Measurements from ENCODE around the gene SLC7A14. TPM values are rescaled to one million over a fixed set of nuclear protein-coding genes. Genes with fewer than 3 reads are reported as not detected.

SLC7A14 gene
- total RNA-seq, 1 experiment from 2014 or later: not detected

DNA sequence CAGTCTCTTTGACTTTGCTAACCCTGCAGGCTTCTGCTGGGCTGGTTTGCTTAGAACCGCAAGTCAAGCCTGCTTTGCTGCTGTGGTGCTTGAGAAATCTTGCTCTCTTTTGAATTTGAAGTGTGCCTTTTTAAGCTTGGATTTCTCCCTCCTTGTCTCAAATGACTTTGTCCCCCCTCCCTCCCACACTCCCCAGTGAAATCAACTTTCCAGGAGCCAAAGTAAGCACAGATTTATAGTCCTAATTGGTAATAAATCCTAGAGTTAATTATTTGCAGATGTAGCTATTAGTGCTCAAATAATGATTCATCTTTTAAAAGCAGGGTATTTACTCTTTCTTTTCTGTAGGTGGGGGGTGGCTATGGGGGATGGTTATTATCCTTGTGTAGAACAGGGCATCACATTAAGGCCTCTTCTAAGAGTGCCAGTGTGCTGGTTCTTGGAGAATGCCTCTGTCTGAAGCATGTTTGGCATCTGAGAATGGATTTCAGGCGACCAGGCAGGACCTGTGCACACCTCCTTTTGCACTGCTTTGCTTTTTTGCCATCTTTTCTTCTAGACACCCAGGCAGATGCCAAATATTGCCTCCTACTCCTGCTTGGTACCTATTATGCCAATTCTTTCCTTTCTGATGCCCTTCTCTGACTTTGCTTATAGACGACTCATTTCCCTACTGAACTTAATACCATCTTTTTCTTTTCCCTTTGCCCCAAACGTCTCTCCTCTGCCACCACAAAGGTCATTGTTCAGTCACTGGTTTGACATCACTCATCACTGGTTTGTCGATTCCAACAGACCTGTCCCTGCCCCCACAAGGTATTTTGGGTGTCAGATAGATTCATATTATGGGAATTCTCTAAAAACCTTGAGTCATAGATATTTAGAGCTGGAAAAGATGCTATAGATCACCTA lies 116.5 kb downstream of the SLC7A14 start:
- POLR2A ChIA-PET: interaction anchor here (0.6 kb wide), 1 partner anchor 38 kb away, joined by 3 read pairs; no protein-coding TSS in a partner anchor
- no peaks in the 10 kb centered on the region for H4K20me1 ChIP-seq (ENCODE audit: insufficient read depth)
- ATAC-seq (no peak), DNase-seq (ENCODE audit: low read depth, low spot score) (no peak)
- H3K79me2 ChIP-seq (ENCODE audit: insufficient read depth, low read length): no peaks in the 10 kb centered on the region
- no peaks in the 10 kb centered on the region for H3K9me3 ChIP-seq (ENCODE audit: control insufficient read depth in 1 of 2, insufficient read depth in 1 of 2, low read depth in 1 of 2, low read length in 2 of 2)
- no peak overlapping the region for H3K4me3 ChIP-seq (replicated peaks in 1 of 2; ENCODE audit: low read depth in 1 of 2, low read length in 2 of 2)
- TF ChIP-seq EZH2 (IDR thresholded peaks at IDR 0.05): no peak
- no peak for TF ChIP-seq CBX3 (IDR thresholded peaks at IDR 0.05; ENCODE audit: low read depth)
- no peak for TF ChIP-seq FOSL1 (IDR thresholded peaks at IDR 0.05; ENCODE audit: low read depth)
- TF ChIP-seq, protein P1, sequence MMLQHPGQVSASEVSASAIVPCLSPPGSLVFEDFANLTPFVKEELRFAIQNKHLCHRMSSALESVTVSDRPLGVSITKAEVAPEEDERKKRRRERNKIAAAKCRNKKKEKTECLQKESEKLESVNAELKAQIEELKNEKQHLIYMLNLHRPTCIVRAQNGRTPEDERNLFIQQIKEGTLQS (IDR thresholded peaks at IDR 0.05): no peak
- TF ChIP-seq ZFX (IDR thresholded peaks at IDR 0.05): no peak
- H3K4me1 ChIP-seq (ENCODE audit: control insufficient read depth in 1 of 2, insufficient read depth in 2 of 2, low read length in 2 of 2): no peaks in the 10 kb centered on the region
- H2AFZ ChIP-seq (ENCODE audit: low read depth, low read length, poor library complexity, severe bottlenecking): no peak overlapping the region
- no peak overlapping the region for H3K4me2 ChIP-seq (ENCODE audit: low read length)
- BruUV-seq (replicated peaks): no TSS peak
- H3K27me3 ChIP-seq (ENCODE audit: insufficient read depth, low read length): no peaks in the 10 kb centered on the region
- no peaks in the 10 kb centered on the region for H3K36me3 ChIP-seq (ENCODE audit: control insufficient read depth in 1 of 2, insufficient read depth in 2 of 2, low read length in 2 of 2)
- no peaks in the 10 kb centered on the region for H3K9me2 ChIP-seq (ENCODE audit: insufficient read depth)
- RAD21 ChIA-PET (ENCODE audit: low non-redundant PET in 1 of 2, low total read pairs in 2 of 2, uncharacterized antibody in 2 of 2, unreplicated experiment in 2 of 2): no interaction called here
- CTCF ChIA-PET: no interaction called here
- no peak overlapping the region for H3K27ac ChIP-seq (ENCODE audit: low read depth, low read length)
- H3K9ac ChIP-seq (ENCODE audit: low read length): no peak overlapping the region
- intact Hi-C loops (cut with micrococcal nuclease): no loop called here

DNA sequence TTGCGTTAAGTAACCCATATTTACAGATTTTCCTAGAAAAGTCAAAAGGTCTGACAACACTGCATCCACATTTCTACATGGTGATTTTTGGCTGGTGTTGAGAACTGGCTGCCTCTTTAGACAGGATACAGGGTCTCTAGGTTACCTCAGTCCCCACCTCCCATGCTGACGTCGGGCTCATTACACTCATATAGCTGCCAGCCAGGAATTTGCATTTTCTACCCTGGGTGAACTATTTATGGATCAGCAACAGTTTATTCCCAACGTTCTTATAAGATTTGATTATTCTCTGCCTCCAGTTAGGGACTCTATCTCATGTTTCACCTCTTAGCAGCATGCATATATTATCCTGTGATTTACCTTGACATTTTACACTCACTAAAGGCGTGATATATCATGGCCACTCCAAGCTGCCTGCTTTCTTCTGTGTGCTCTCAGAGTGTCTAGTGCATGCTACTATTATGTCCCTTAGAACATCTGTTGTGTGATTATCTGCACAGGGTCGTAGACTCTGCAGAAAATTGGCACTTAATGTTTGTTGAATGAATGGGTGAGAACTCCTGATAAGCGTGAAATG lies 118.2 kb downstream of the SLC7A14 start:
- BruUV-seq (replicated peaks): no TSS peak
- POLR2A ChIA-PET: no interaction called here
- Histone ChIP-seq H3K9me2 (ENCODE audit: insufficient read depth) (no peaks in the 10 kb centered on the region), H3K9ac (ENCODE audit: low read length) (no peak overlapping the region), H2AFZ (ENCODE audit: low read depth, low read length, poor library complexity, severe bottlenecking) (no peak overlapping the region), H3K36me3 (ENCODE audit: control insufficient read depth in 1 of 2, insufficient read depth in 2 of 2, low read length in 2 of 2) (no peaks in the 10 kb centered on the region), H3K27me3 (ENCODE audit: insufficient read depth, low read length) (no peaks in the 10 kb centered on the region), H4K20me1 (ENCODE audit: insufficient read depth) (no peaks in the 10 kb centered on the region), H3K4me2 (ENCODE audit: low read length) (no peak overlapping the region), H3K9me3 (ENCODE audit: control insufficient read depth in 1 of 2, insufficient read depth in 1 of 2, low read depth in 1 of 2, low read length in 2 of 2) (no peaks in the 10 kb centered on the region), H3K4me1 (ENCODE audit: control insufficient read depth in 1 of 2, insufficient read depth in 2 of 2, low read length in 2 of 2) (no peaks in the 10 kb centered on the region), H3K79me2 (ENCODE audit: insufficient read depth, low read length) (no peaks in the 10 kb centered on the region), H3K27ac (ENCODE audit: low read depth, low read length) (no peak overlapping the region), H3K4me3 (replicated peaks in 1 of 2; ENCODE audit: low read depth in 1 of 2, low read length in 2 of 2) (no peak overlapping the region)
- ATAC-seq: no peak
- no peak for DNase-seq (ENCODE audit: low read depth, low spot score)
- CTCF ChIA-PET: no interaction called here
- intact Hi-C loops (cut with micrococcal nuclease): no loop called here
- RAD21 ChIA-PET (ENCODE audit: low non-redundant PET in 1 of 2, low total read pairs in 2 of 2, uncharacterized antibody in 2 of 2, unreplicated experiment in 2 of 2): no interaction called here
- no peak for TF ChIP-seq CEBPB (IDR thresholded peaks at IDR 0.05; ENCODE audit: low read depth)
- TF ChIP-seq TCF7L2 (IDR thresholded peaks at IDR 0.05; ENCODE audit: borderline replicate concordance, extremely low read depth, insufficient read depth, insufficient read length): no peak
- TF ChIP-seq, protein P2, sequence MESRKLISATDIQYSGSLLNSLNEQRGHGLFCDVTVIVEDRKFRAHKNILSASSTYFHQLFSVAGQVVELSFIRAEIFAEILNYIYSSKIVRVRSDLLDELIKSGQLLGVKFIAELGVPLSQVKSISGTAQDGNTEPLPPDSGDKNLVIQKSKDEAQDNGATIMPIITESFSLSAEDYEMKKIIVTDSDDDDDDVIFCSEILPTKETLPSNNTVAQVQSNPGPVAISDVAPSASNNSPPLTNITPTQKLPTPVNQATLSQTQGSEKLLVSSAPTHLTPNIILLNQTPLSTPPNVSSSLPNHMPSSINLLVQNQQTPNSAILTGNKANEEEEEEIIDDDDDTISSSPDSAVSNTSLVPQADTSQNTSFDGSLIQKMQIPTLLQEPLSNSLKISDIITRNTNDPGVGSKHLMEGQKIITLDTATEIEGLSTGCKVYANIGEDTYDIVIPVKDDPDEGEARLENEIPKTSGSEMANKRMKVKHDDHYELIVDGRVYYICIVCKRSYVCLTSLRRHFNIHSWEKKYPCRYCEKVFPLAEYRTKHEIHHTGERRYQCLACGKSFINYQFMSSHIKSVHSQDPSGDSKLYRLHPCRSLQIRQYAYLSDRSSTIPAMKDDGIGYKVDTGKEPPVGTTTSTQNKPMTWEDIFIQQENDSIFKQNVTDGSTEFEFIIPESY (IDR thresholded peaks at IDR 0.05; ENCODE audit: extremely low read depth, insufficient replicate concordance, low read length): no peak
- TF ChIP-seq ZNF274 (IDR thresholded peaks at IDR 0.05; ENCODE audit: low read depth, low read length): no peak
- TF ChIP-seq FOSL1 (IDR thresholded peaks at IDR 0.05; ENCODE audit: low read depth): no peak
